GM18951 (cell line): ENCODE measurements around the gene NPIPA8.
"Not testable (repeated sequence)": the region's sequence is repeated elsewhere in the genome, so short reads cannot be mapped to it uniquely, and the experiment has no call there.

ENCODE experiments used
- in situ Hi-C: fragments of 300-500 bp; cut with MboI; formaldehyde crosslinking; loops from one replicate; pipeline ENCODE4 v1.12.0; 2022; ENCODE audit warnings: low sequenced_read_pairs, mixed read lengths, inconsistent platforms; ENCODE audit not compliant: unreplicated experiment

Gene NPIPA8

DNA sequence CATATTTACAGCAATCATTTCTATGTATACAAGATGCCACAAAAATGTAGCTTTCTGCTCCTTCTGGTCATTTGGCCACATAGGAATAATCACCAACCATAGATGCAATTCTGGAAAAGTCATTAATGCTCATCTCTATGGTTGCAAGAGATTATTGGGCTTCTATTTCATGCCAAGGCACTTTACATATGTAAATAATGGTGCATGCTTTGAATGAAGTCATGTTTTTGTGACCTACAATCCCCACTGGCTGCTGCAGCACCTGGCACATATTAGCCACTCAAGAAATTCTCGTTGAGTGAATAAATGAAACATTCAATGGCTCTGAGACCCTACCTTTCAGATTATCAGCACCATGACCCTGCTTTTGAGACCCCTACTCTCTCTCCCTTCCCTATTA lies 50.2 kb downstream of the NPIPA8 start:
- in situ Hi-C loops = not testable (repeated sequence)

DNA sequence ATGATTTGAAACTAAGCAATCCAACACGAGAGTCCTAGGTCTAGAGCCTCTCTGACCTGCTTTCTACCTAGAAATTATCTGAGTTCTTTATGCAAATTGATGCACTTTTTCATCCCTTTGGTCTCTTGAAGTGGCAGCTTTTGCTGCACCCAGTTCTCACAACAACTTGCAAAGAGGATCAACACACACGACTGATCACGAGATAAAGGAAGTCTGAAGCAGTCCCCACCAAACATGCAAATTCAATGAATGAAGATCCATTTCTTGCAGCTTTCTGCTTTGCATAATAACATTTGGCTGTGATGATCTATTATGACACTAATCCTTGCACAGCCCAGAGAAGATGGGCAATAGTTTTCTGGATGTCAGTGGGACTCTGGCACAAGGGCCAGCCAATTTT lies 56.2 kb downstream of the NPIPA8 start:
- in situ Hi-C loops = not testable (repeated sequence)

DNA sequence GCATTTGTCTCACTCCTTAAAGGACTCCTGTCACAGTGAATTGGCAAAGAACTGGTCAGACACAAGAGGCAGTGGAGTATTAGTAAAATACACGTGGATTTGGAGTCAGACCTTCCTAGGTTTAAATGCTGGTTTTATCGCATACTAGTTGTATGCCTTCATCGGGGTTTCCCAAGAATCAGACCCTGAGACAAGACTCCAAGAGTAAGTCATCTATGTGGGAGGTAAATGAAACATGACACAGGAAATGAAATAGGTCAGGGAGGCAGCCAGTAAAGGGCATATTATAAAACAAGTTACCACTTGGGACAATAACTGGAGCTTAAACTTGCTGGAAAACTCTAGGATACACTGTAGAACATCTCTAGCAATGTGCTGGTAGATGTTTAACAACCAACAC lies 59.8 kb downstream of the NPIPA8 start:
- in situ Hi-C loops = not testable (repeated sequence)

DNA sequence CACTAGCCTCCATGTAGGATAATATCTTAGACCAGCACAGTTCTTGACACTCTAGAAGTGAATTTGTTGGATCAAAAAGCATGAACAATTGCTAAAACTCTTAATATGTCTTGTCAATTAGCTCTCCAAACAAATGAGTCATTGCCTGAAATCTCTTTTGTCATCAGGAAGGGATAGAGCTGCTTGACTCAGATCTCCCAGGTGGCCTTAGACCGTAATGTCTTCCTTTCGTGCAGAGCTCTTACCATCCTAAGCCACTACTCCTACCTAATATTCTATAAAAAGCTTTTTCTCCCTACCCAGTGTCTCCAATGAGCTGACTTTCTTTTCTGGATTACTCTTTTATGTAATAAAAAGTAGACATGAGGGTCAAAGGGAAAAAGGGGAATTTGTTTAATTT lies 66.4 kb downstream of the NPIPA8 start:
- in situ Hi-C loops = not testable (repeated sequence)
